BLaER1 (cell line): ENCODE results near the gene CENPP.

Experiments
- H3K27ac ChIP-seq: shearing (Covaris generic); formaldehyde crosslinking; 2 replicates; pipeline ENCODE4 v1.8.1; 2022
- H3K27me3 ChIP-seq: shearing (Covaris generic); formaldehyde crosslinking; 2 replicates; pipeline ENCODE4 v1.8.1; 2022
- H3K36me3 ChIP-seq: shearing (Covaris generic); formaldehyde crosslinking; 2 replicates; pipeline ENCODE4 v1.8.1; 2022
- H3K4me1 ChIP-seq: shearing (Covaris generic); formaldehyde crosslinking; 2 replicates; pipeline ENCODE4 v1.8.1; 2022
- H3K4me2 ChIP-seq: shearing (Covaris generic); formaldehyde crosslinking; 2 replicates; pipeline ENCODE4 v1.8.1; 2022
- H3K4me3 ChIP-seq: shearing (Covaris generic); formaldehyde crosslinking; 2 replicates; pipeline ENCODE4 v1.8.1; 2022
- H3K9ac ChIP-seq: shearing (Covaris generic); formaldehyde crosslinking; 2 replicates; pipeline ENCODE4 v1.8.1; 2022
- H3K9me3 ChIP-seq: shearing (Covaris generic); formaldehyde crosslinking; 2 replicates; pipeline ENCODE4 v1.8.1; 2022
- H4K20me1 ChIP-seq: shearing (Covaris generic); formaldehyde crosslinking; 2 replicates; pipeline ENCODE4 v1.8.1; 2022
- Cebpa-rat ChIP-seq: shearing (Covaris generic); IDR thresholded peaks from 2 replicates; pipeline ENCODE4 v1.8.1; 2022

Gene CENPP

GRCh38 chr9:92293452-92294296, 32.1 kb upstream of the CENPP start, which contains the start of gene IARS1:
Gene IARS1, minus strand, starts transcription at chr9:92293697. Its CDS starts 4,278 bp downstream, at chr9:92289419.
- peak; percentile 98 for TF ChIP-seq Cebpa-rat
- Histone ChIP-seq H3K9me3 (no peaks in the 10 kb centered on the region), H3K36me3 (peaks cover 44% of the 10 kb centered on the region)

DNA sequence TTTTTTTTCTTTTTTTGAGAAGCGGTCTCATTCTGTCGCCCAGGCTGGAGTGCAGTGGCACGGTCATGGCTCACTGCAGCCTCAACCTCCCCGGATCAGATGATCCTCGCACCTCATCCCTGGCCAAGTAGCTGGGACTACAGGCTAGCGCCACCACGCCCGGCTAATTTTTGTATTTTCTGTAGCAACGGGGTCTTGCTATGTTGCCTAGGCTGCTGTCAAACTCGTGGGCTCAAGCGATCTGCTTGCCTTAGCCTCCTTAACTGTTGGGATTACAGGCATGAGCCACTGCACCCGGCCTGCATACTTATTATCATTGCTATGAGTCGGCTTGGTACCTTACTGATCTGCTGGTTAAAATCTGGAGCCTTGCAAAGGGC, 31.5 kb upstream of the CENPP start:
- Histone ChIP-seq H3K9me3 (no peaks in the 10 kb centered on the region), H3K27me3 (no peaks in the 10 kb centered on the region), H3K4me3 (peak overlapping the region; percentile 80), H3K27ac (peak overlapping the region; percentile 96), H3K4me1 (peaks cover 72% of the 10 kb centered on the region), H4K20me1 (peaks cover 32% of the 10 kb centered on the region), H3K36me3 (peaks cover 39% of the 10 kb centered on the region), H3K9ac (peak overlapping the region; percentile 94), H3K4me2 (peak overlapping the region; percentile 93)
- TF ChIP-seq Cebpa-rat = no peak

More at GRCh38 chr9:92293452-92294296, 32.1 kb upstream of the CENPP start, which contains the start of gene IARS1:
- Histone ChIP-seq H3K4me3 (peak within 1 kb of the TSS; percentile 80), H3K27ac (peak within 1 kb of the TSS; percentile 96), H3K4me1 (peaks cover 66% of the 10 kb centered on the region), H3K4me2 (peak within 1 kb of the TSS; percentile 96), H3K27me3 (no peaks in the 10 kb centered on the region), H4K20me1 (peaks cover 38% of the 10 kb centered on the region), H3K9ac (peak within 1 kb of the TSS; percentile 94)

- TF ChIP-seq Cebpa-rat = no peak
- Histone ChIP-seq H3K27ac (peak overlapping the region; percentile 96), H3K9ac (peak overlapping the region; percentile 94), H4K20me1 (peaks cover 22% of the 10 kb centered on the region), H3K4me3 (no peak overlapping the region), H3K4me2 (peak overlapping the region; percentile 93), H3K4me1 (peaks cover 83% of the 10 kb centered on the region), H3K36me3 (peaks cover 31% of the 10 kb centered on the region), H3K9me3 (no peaks in the 10 kb centered on the region), H3K27me3 (no peaks in the 10 kb centered on the region)
Observed at GRCh38 chr9:92295240-92295790, 30.4 kb upstream of the CENPP start.

GRCh38 chr9:92295827-92296258, 29.9 kb upstream of the CENPP start:
- Histone ChIP-seq H3K9me3 (no peaks in the 10 kb centered on the region), H3K27ac (peak overlapping the region; percentile 96), H3K9ac (peak overlapping the region; percentile 94), H3K4me3 (no peak overlapping the region), H3K4me2 (peak overlapping the region; percentile 93), H3K4me1 (peaks cover 85% of the 10 kb centered on the region), H3K36me3 (peaks cover 31% of the 10 kb centered on the region), H3K27me3 (no peaks in the 10 kb centered on the region), H4K20me1 (peaks cover 16% of the 10 kb centered on the region)
- TF ChIP-seq Cebpa-rat = no peak

GRCh38 chr9:92297611-92298010, 28.1 kb upstream of the CENPP start:
- Histone ChIP-seq H3K9me3 (no peaks in the 10 kb centered on the region), H3K27ac (peak overlapping the region; percentile 82), H3K9ac (no peak overlapping the region), H3K36me3 (peaks cover 39% of the 10 kb centered on the region), H4K20me1 (no peaks in the 10 kb centered on the region), H3K27me3 (no peaks in the 10 kb centered on the region), H3K4me3 (no peak overlapping the region), H3K4me1 (peaks cover 68% of the 10 kb centered on the region), H3K4me2 (peak overlapping the region; percentile 93)
- TF ChIP-seq Cebpa-rat = no peak

DNA sequence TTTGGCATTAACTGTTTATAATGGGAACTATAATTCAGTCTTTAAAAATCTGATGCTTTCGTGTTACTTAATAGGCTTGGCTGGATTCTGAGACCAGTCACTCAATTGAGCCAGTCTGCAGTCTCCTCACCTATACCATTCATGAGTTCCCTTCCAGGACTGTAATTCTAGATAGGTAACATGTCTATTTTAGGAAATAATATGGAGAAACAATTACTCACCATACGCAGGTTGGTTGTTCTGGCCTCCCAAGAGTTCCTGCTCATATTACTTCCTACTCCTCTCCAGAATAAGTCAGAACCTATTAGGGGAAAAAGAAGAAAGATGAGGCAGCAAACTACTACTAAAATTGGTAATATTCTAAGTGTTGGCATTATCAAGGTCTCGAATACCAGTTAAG, 27.7 kb upstream of the CENPP start:
- Histone ChIP-seq H3K4me1 (peaks cover 68% of the 10 kb centered on the region), H3K27me3 (no peaks in the 10 kb centered on the region), H3K36me3 (peaks cover 43% of the 10 kb centered on the region), H4K20me1 (no peaks in the 10 kb centered on the region), H3K9me3 (no peaks in the 10 kb centered on the region), H3K9ac (no peak overlapping the region), H3K27ac (peak overlapping the region; percentile 82), H3K4me2 (peak overlapping the region; percentile 93), H3K4me3 (no peak overlapping the region)
- TF ChIP-seq Cebpa-rat = no peak

- peak overlapping the region; percentile 93 for H3K4me2 ChIP-seq
- peaks cover 54% of the 10 kb centered on the region for H3K36me3 ChIP-seq
- H3K9ac ChIP-seq = peak overlapping the region; percentile 63
- H3K27ac ChIP-seq = peak overlapping the region; percentile 82
- no peaks in the 10 kb centered on the region for H3K27me3 ChIP-seq
- peak overlapping the region; percentile 35; the same call in 1 of the 2 replicates for H3K4me3 ChIP-seq
- no peaks in the 10 kb centered on the region for H3K9me3 ChIP-seq
- no peaks in the 10 kb centered on the region for H4K20me1 ChIP-seq
- no peak for TF ChIP-seq Cebpa-rat
- peaks cover 66% of the 10 kb centered on the region for H3K4me1 ChIP-seq
Observed at GRCh38 chr9:92299116-92299515, 26.6 kb upstream of the CENPP start.

- Histone ChIP-seq H3K27ac (no peak overlapping the region), H3K36me3 (peaks cover 72% of the 10 kb centered on the region), H3K9ac (no peak overlapping the region), H3K4me1 (peaks cover 48% of the 10 kb centered on the region), H3K27me3 (no peaks in the 10 kb centered on the region), H3K4me3 (no peak overlapping the region), H3K4me2 (no peak overlapping the region), H3K9me3 (no peaks in the 10 kb centered on the region), H4K20me1 (no peaks in the 10 kb centered on the region)
- TF ChIP-seq Cebpa-rat = no peak
Observed at GRCh38 chr9:92300936-92301335, 24.8 kb upstream of the CENPP start.

DNA sequence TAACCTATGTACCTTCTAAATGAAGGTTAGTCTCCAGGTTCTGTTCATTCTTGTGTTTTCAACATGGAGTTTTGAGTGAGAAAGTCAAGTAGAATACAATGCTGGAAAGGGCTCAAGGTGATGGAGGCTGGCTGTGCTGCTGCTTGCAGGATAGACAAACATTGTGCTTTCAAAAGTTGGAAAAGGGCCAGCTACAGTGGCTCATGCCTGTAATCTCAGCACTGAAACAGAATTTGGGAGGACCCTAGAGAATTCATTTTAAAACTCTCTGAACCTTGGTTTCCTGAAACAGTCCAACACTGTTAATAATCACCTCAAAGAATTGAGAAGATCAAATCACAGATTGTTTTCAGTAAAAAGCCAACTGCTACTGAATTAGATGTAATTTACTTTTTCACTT, 16.9 kb upstream of the CENPP start:
- Histone ChIP-seq H4K20me1 (peaks cover 9% of the 10 kb centered on the region; the same call in 1 of the 2 replicates), H3K36me3 (peaks cover 83% of the 10 kb centered on the region), H3K9me3 (no peaks in the 10 kb centered on the region), H3K9ac (peak overlapping the region; percentile 51; the same call in 1 of the 2 replicates), H3K27me3 (no peaks in the 10 kb centered on the region), H3K4me2 (peak overlapping the region; percentile 65), H3K27ac (peak overlapping the region; percentile 44), H3K4me1 (peaks cover 54% of the 10 kb centered on the region), H3K4me3 (no peak overlapping the region)
- TF ChIP-seq Cebpa-rat = no peak

GRCh38 chr9:92310562-92310961, 15.2 kb upstream of the CENPP start:
- Histone ChIP-seq H3K4me1 (peaks cover 64% of the 10 kb centered on the region), H3K9ac (no peak overlapping the region), H3K27me3 (no peaks in the 10 kb centered on the region), H4K20me1 (peaks cover 9% of the 10 kb centered on the region; the same call in 1 of the 2 replicates), H3K27ac (no peak overlapping the region), H3K4me3 (no peak overlapping the region), H3K9me3 (no peaks in the 10 kb centered on the region), H3K36me3 (peaks cover 81% of the 10 kb centered on the region), H3K4me2 (peak overlapping the region; percentile 65; the same call in 1 of the 2 replicates)
- TF ChIP-seq Cebpa-rat = no peak
